Psoas muscle (tissue), 8 donors: Measurements from ENCODE around the gene MAGEC3. TPM values are rescaled to one million over a fixed set of nuclear protein-coding genes. Genes with fewer than 3 reads are reported as not detected.
"Not testable (repeated sequence)": the region's sequence is repeated elsewhere in the genome, so short reads cannot be mapped to it uniquely, and the experiment has no call there.

ENCODE experiments used
- ATAC-seq, 4 donors: fragments of 200-7000 bp; cut with Tn5 transposase; one replicate each; pipeline ENCODE4 v1.9.1; 2020; ENCODE audit warnings: moderate library complexity in 3 of 4, mild to moderate bottlenecking in 2 of 4
- DNase-seq, 2 donors: peaks; one replicate each; pipeline ENCODE4 v3.0.0-alpha.2; 2020
- H3K27ac ChIP-seq: fragments of 200-600 bp; one replicate; pipeline ENCODE4 v1.8.0; 2022
- H3K27me3 ChIP-seq, 3 donors: fragments of 200-600 bp in 1 of 3; one replicate each; pipeline versions ENCODE4 v1.6.1 to v1.8.0; 2013 to 2022; ENCODE audit warnings: low read length in 2 of 3, mild to moderate bottlenecking in 2 of 3, moderate library complexity in 1 of 3; ENCODE audit not compliant: insufficient read depth in 3 of 3
- H3K36me3 ChIP-seq, 2 donors: fragments of 200-600 bp in 1 of 2; one replicate each; pipeline versions ENCODE4 v1.6.1 to v1.8.0; 2013 to 2022; ENCODE audit warnings: low read depth in 1 of 2, mild to moderate bottlenecking in 1 of 2, moderate library complexity in 1 of 2; ENCODE audit not compliant: insufficient read depth in 1 of 2
- H3K4me1 ChIP-seq: fragments of 200-600 bp; one replicate; pipeline ENCODE4 v1.8.0; 2022
- H3K4me3 ChIP-seq: fragments of 200-600 bp; one replicate; pipeline ENCODE4 v1.8.0; 2022; ENCODE audit warnings: mild to moderate bottlenecking
- H3K9me3 ChIP-seq: fragments of 200-600 bp; one replicate; pipeline ENCODE4 v1.8.0; 2022
- WGBS, 3 donors: extraction: QIAGEN DNeasy Blood & Tissue Kit; methylation state at CpG; one replicate each; pipeline versions ENCODE4 v1.1.6 to v1.1.7; 2013; 5-methylcytosine and 5-hydroxymethylcytosine counted together
- intact Hi-C, 2 donors: fragments of 100-400 bp; cut with DNase I; formaldehyde crosslinking; loops; one replicate each; pipeline versions ENCODE4 v1.11.0 to v1.14.2; 2022
- polyA plus RNA-seq, 3 donors: library from polyadenylated mRNA; stranded (reverse); fragments of 200-250 nt; gene quantifications; one replicate each; pipeline ENCODE4 v1.2.3, GENCODE V29; 2013
- total RNA-seq, 4 donors: library from RNA; stranded (reverse); fragmentation: NEBNext Ultra II Directional in 2 of 4; extraction: Animal tissue kit (Norgen Biotek cat#: 25700) in 2 of 4; gene quantifications; one replicate each; pipeline versions ENCODE4 v1.2.1 to v1.2.4, GENCODE V29; 2021 to 2023
- TF ChIP-seq, protein P1 (sequence below): fragments of 200-600 bp; IDR thresholded peaks from one replicate; pipeline ENCODE4 v1.8.0; 2022; ENCODE audit warnings: antibody characterized with exemption
- donor health status: healthy with polysubstance abuse.
- donor health status: DM: no; HTN: no; CAD: no; lungs with moderate emphysema.
- donor health status: Bipolar disorder and iron deficiency.
- donor health status: healthy.
- donor health status: DM: yes; HTN: yes; CAD: no.
- donor health status: DM: no; HTN: no; CAD: no.
- donor health status: DM: no; HTN: no; CAD: no.
- donor health status: DM: yes; HTN: yes; CAD: no.

MAGEC3 gene
- total and polyA plus RNA-seq, 7 donors = not detected

DNA sequence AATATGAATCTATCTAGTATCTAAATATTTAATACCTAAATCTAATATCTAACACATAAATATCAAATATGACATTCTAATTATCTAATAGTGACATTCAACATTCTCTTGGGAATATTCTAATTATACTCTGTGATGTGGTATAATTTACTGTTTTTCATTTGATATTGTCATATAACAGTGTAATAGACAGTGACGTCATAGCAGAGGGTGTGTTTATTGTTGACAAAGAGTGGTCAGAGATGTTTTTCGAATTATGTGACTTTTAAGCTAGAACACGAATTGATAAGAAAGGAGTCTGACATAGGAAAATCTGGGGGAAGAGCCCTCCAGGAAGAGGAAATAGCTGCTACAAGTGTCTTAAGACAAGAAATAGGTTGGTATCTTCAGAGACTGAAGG is 5.9 kb upstream of the MAGEC3 start:
- no peak overlapping the region for H3K27ac ChIP-seq
- WGBS, 3 donors = 70 to 76% (median 74%) methylated on average over 3 of the region's 3 CpGs
- intact Hi-C loops = no loop called here
- H3K4me3 ChIP-seq = no peak overlapping the region
- H3K36me3 ChIP-seq = no peaks in the 10 kb centered on the region
- ATAC-seq (no peak), DNase-seq (no peak)
- H3K9me3 ChIP-seq = no peaks in the 10 kb centered on the region
- H3K4me1 ChIP-seq = no peaks in the 10 kb centered on the region
- no peaks in the 10 kb centered on the region for H3K27me3 ChIP-seq
- TF ChIP-seq, protein P1, sequence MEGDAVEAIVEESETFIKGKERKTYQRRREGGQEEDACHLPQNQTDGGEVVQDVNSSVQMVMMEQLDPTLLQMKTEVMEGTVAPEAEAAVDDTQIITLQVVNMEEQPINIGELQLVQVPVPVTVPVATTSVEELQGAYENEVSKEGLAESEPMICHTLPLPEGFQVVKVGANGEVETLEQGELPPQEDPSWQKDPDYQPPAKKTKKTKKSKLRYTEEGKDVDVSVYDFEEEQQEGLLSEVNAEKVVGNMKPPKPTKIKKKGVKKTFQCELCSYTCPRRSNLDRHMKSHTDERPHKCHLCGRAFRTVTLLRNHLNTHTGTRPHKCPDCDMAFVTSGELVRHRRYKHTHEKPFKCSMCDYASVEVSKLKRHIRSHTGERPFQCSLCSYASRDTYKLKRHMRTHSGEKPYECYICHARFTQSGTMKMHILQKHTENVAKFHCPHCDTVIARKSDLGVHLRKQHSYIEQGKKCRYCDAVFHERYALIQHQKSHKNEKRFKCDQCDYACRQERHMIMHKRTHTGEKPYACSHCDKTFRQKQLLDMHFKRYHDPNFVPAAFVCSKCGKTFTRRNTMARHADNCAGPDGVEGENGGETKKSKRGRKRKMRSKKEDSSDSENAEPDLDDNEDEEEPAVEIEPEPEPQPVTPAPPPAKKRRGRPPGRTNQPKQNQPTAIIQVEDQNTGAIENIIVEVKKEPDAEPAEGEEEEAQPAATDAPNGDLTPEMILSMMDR = no peak

DNA sequence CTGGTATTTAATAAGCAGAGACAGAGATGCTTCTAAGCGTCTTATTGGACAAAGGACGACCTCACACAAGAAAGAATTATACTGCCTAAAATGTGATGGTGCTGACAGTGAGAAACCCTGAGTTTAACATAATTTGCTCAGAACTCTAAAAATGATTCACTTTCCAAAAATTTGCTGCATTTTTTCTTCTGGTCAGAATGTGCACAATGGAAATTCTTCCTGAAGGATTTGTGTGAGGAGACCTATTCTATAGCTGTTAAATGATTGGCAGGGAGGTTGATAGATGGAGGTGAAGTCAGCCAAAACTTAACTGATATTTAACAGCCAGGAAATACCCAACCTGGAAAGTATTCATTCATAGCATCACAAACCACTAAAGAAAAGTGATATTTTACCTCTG is 1.7 kb downstream of the MAGEC3 start:
- intact Hi-C loops = no loop called here
- WGBS, 3 donors = 40 to 54% (median 50%) methylated on average over 2 of the region's 2 CpGs

DNA sequence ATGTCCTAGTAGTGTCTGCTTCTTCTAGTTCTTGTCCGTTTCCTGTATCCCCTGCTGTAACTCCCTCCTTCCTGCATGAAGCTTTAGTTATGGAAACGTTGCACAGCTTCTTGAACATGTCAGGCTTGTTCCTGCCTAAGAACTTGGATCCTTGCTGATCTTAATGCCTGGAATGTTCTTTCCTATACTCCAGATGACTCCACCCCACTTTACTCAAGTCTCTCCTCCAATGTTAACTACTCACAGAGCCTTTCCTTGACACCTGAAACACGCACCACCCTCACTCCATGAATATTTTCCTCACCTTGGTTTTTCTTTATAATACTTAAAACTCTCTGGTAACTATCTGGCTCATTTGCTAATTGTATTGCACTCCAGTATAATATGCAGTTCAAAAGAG is 19.4 kb downstream of the MAGEC3 start:
- H3K27ac ChIP-seq = no peak overlapping the region
- H3K4me1 ChIP-seq = no peaks in the 10 kb centered on the region
- no peaks in the 10 kb centered on the region for H3K36me3 ChIP-seq
- H3K9me3 ChIP-seq = peaks cover 3% of the 10 kb centered on the region
- DNase-seq (no peak), ATAC-seq (no peak)
- intact Hi-C loops = no loop called here
- H3K27me3 ChIP-seq = no peaks in the 10 kb centered on the region
- H3K4me3 ChIP-seq = no peak overlapping the region
- 30 to 48% (median 45%) methylated on average over 3 of the region's 3 CpGs for WGBS, 3 donors
- TF ChIP-seq, protein P1 = no peak

More for the DNA sequence above, 1.7 kb downstream of the MAGEC3 start:
- Histone ChIP-seq H3K4me1 (no peaks in the 10 kb centered on the region), H3K9me3 (no peaks in the 10 kb centered on the region), H3K36me3 (no peaks in the 10 kb centered on the region), H3K27ac (no peak overlapping the region), H3K4me3 (no peak overlapping the region), H3K27me3 (no peaks in the 10 kb centered on the region)
- TF ChIP-seq, protein P1 = no peak
- DNase-seq = no peak
- ATAC-seq = no peak

DNA sequence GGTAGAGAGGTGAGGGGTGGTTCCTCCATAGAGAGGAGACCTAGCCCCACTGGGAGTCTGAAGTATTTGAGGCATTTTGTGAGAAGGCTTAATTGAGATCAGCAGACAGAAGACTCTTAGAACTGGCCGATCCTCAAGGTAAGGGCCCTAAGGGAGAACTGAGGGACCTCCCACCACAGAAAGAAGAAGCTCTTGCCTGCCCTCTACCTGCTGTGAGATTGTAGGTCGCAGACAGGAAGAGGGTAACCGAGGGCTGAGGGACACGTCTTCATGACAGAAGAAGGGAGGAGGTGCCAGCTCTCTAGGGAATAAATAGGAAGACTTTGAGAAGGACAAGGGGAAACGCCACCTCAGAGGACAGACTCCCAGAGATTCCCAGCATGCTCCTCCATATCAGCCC is 41.5 kb downstream of the MAGEC3 start:
- H3K27ac ChIP-seq = no peak overlapping the region
- no peak for ATAC-seq
- H3K27me3 ChIP-seq = no peaks in the 10 kb centered on the region
- TF ChIP-seq, protein P1 = no peak
- H3K4me3 ChIP-seq = no peak overlapping the region
- no peaks in the 10 kb centered on the region for H3K36me3 ChIP-seq
- 50 to 71% (median 58%) methylated on average over 5 of the region's 5 CpGs for WGBS, 3 donors
- H3K9me3 ChIP-seq = no peaks in the 10 kb centered on the region
- no peaks in the 10 kb centered on the region for H3K4me1 ChIP-seq
- intact Hi-C loops = no loop called here
- no peak for DNase-seq

DNA sequence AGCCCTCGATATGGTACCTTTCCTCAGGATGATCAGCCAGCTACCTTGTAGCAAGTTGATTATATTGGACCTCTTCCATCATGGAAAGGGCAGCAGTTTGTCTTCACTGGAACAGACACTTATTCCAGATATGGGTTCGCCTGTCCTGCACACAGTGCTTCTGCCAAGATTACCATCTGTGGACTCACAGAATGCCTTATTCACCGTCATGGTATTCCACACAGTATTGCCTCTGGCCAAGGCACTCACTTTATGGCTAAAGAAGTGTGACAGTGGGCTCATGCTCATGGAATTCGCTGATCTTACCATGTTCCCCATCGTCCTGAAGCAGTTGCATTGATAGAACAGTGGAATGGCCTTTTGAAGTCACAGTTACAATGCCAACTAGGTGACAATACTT is 50.7 kb downstream of the MAGEC3 start:
- intact Hi-C loops, H3K36me3 ChIP-seq, H3K4me3 ChIP-seq, H3K4me1 ChIP-seq, H3K9me3 ChIP-seq, DNase-seq, H3K27ac ChIP-seq, ATAC-seq, H3K27me3 ChIP-seq: not testable (repeated sequence)
- 37 to 51% (median 38%) methylated on average over 5 of the region's 5 CpGs for WGBS, 3 donors
